Measurements from ENCODE around the gene VAV3.

- TF ChIP-seq CTCF (IDR thresholded peaks at IDR 0.05) (no peak), POLR2A (IDR thresholded peaks at IDR 0.05) (no peak)
Measured at GRCh38 chr1:107934578-107934977, 30.4 kb downstream of the VAV3 start.
